Tibial nerve (tissue), 4 donors: ENCODE data around the gene CYP1A1. TPM values are rescaled to one million over a fixed set of nuclear protein-coding genes. Genes with fewer than 3 reads are reported as not detected.

Source experiments
- DNase-seq, 2 donors: peaks; one replicate each; pipeline ENCODE4 v3.0.0-alpha.2; 2019; ENCODE audit warnings: low spot score in 2 of 2
- H3K27ac ChIP-seq, 4 donors: fragments of 200-600 bp; sonication (generic) in 3 of 4; one replicate each; pipeline ENCODE4 v1.5.1; 2017 to 2019; ENCODE audit warnings: mild to moderate bottlenecking in 1 of 4
- H3K27me3 ChIP-seq, 2 donors: fragments of 200-600 bp; sonication (generic) in 1 of 2; one replicate each; pipeline versions ENCODE4 v1.5.1 to v1.6.0; 2017 to 2019
- H3K36me3 ChIP-seq, 3 donors: fragments of 200-600 bp; sonication (generic); one replicate each; pipeline ENCODE4 v1.5.1; 2018 to 2019
- H3K4me1 ChIP-seq, 4 donors: fragments of 200-600 bp; sonication (generic) in 3 of 4; one replicate each; pipeline ENCODE4 v1.5.1; 2017 to 2019
- H3K4me3 ChIP-seq, 4 donors: fragments of 200-600 bp; sonication (generic) in 3 of 4; one replicate each; pipeline ENCODE4 v1.5.1; 2017 to 2019; ENCODE audit warnings: mild to moderate bottlenecking in 1 of 4, moderate library complexity in 1 of 4
- H3K9me3 ChIP-seq, 4 donors: fragments of 200-600 bp; sonication (generic) in 3 of 4; one replicate each; pipeline ENCODE4 v1.5.1; 2017 to 2019
- CTCF ChIP-seq, 5 experiments: fragments of 200-600 bp in 3 of 5; fragments of 450-650 bp in 2 of 5; sonication (generic) in 3 of 5; IDR thresholded peaks; one replicate each; pipeline ENCODE4 v1.5.1; 2016 to 2019; ENCODE audit warnings: antibody characterized with exemption in 5 of 5, mild to moderate bottlenecking in 3 of 5, moderate library complexity in 2 of 5
- EP300 ChIP-seq, 2 donors: sonication (generic); formaldehyde crosslinking; IDR thresholded peaks; one replicate each; pipeline ENCODE4 v1.6.1; 2017; ENCODE audit warnings: antibody characterized with exemption in 2 of 2, mild to moderate bottlenecking in 1 of 2
- POLR2A ChIP-seq, 2 donors: fragments of 450-650 bp; IDR thresholded peaks; one replicate each; pipeline ENCODE4 v1.6.1; 2017; ENCODE audit warnings: antibody characterized with exemption in 2 of 2, mild to moderate bottlenecking in 2 of 2, moderate library complexity in 2 of 2
- WGBS, 2 donors: methylation state at CpG; one replicate each; pipeline ENCODE4 v1.1.5; 2018; 5-methylcytosine and 5-hydroxymethylcytosine counted together
- total RNA-seq, 4 donors: library from RNA; depleted of rRNA; stranded (reverse); fragments of >200 nt; gene quantifications; one replicate each; pipeline ENCODE4 v1.1.0, GENCODE V29; 2016

The CYP1A1 gene
- total RNA-seq, 4 donors from 2014 or later = 0.44 to 5.1 (median 2.9) TPM

GRCh38 chr15:74709011-74709410, 16.3 kb downstream of the CYP1A1 start:
- Histone ChIP-seq H3K4me1 (no peaks in the 10 kb centered on the region), H3K4me3 (no peak overlapping the region), H3K36me3 (no peaks in the 10 kb centered on the region), H3K27ac (no peak overlapping the region), H3K27me3 (peaks cover 0 to 19% of the 10 kb centered on the region in 2 donors), H3K9me3 (no peaks in the 10 kb centered on the region)
- no peak for TF ChIP-seq CTCF (IDR thresholded peaks at IDR 0.05)
- TF ChIP-seq POLR2A (IDR thresholded peaks at IDR 0.05) = no peak
- no peak for TF ChIP-seq EP300 (IDR thresholded peaks at IDR 0.05)
- WGBS, 2 donors = 60% methylated on average over 1 of the region's 1 CpG
- no peak for DNase-seq

DNA sequence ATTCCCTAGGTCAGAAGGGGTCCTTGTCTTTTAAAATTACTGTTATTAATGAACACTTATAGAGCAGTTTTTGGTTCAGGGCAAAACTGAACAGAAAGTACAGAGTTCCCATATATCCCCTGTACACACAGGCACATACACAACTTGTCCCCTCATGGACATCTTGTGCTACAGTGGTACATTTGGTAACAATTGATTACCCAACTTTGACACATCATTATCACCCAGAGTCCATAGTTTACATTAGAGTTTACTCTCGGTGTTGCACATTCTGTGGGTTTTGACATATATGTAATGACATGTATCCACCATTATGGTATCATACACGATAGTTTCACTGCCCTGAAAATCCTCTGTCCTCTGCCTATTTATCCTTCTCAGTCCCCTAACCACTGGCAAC, 28.5 kb downstream of the CYP1A1 start:
- no peak overlapping the region for H3K27ac ChIP-seq

DNA sequence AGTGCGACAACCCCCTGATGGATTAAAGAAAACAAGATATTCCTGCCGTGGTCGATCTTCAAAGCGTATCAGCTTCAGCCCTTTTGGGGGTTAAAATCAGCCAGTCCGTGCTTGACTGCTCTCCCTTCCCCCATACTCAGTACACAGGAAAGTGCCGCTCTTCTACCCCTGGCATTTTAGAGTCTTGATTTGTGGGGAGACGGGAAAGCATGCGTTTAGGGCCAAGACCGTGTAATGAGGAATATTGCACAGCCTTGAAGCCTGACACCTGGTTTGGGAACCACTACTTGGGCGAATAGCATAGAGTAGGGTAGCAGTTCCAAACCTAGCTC, 29.0 kb downstream of the CYP1A1 start:
- H3K9me3 ChIP-seq = no peaks in the 10 kb centered on the region
- DNase-seq = no peak
- 4 to 7% methylated on average over 10 of the region's 10 CpGs for WGBS, 2 donors
- peaks cover 0 to 38% (median 9%) of the 10 kb centered on the region in 4 donors for H3K4me1 ChIP-seq
- H3K27me3 ChIP-seq = no peaks in the 10 kb centered on the region
- TF ChIP-seq POLR2A (IDR thresholded peaks at IDR 0.05) (no peak), CTCF (IDR thresholded peaks at IDR 0.05) (no peak)
- no peaks in the 10 kb centered on the region for H3K36me3 ChIP-seq
- H3K27ac ChIP-seq = peak overlapping the region in 3 of 4 donors; percentile 85 to 90 (median 89)
- peak overlapping the region; percentile 73 to 95 (median 77) for H3K4me3 ChIP-seq

More for the DNA sequence above, 28.5 kb downstream of the CYP1A1 start:
- H3K36me3 ChIP-seq = no peaks in the 10 kb centered on the region
- WGBS, 2 donors = 53 to 74% methylated on average over 2 of the region's 2 CpGs
- H3K27me3 ChIP-seq = no peaks in the 10 kb centered on the region
- TF ChIP-seq EP300 (IDR thresholded peaks at IDR 0.05) (no peak), CTCF (IDR thresholded peaks at IDR 0.05) (no peak), POLR2A (IDR thresholded peaks at IDR 0.05) (no peak)
- H3K4me3 ChIP-seq = peak overlapping the region in 3 of 4 donors; percentile 76 to 95 (median 78)
- no peaks in the 10 kb centered on the region for H3K9me3 ChIP-seq
- peaks cover 0 to 38% (median 9%) of the 10 kb centered on the region in 4 donors for H3K4me1 ChIP-seq
- DNase-seq = no peak

DNA sequence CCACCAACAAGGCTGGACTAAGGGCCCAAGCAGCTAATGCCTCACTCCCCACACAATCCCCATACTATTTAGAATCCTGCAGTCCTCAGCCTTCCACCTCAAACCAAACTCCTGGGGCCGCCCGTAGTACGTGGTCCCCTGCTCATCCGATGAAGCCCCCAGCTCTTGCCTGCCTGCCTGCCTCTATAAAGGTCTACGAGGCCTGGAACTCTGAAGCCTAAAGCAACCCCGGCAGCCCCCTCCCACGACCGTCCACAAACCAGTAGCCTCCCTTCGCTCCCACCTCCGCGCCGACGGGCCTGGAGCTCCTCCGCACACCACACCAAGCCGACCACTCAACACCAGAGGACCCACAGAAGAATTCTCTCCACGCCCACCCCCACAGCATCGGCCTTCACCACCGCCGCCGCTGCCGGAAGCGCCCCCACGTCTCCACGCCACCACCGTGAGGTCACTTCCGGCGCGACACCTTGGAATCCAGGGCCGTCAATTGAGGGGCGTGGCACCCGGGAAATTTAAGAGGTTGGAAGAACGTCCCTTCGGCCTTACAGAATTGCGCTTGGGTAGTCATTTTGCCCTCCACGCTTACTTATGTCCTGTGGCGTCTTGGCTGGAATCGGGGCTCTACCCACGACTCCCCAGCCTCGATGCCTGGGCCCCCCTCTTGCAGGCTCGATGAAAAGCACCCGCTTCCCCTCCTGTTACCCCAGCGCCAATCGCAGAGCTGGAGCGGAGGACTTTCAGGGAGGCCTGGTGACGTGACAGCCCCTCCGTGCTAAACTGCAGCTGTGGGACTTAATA, 29.5 kb downstream of the CYP1A1 start, which contains the start of gene EDC3:
Gene EDC3, minus strand, starts transcription at position 428 of the 801 bp plus-strand sequence. CDS start 20,900 bp downstream, outside the sequence.
- peak within 1 kb of the TSS; percentile 85 to 90 (median 88) for H3K27ac ChIP-seq
- peaks cover 0 to 38% (median 9%) of the 10 kb centered on the region in 4 donors for H3K4me1 ChIP-seq
- 0 to 1% methylated on average over 44 to 45 of the region's 46 CpGs for WGBS, 2 donors
- H3K27me3 ChIP-seq = no peaks in the 10 kb centered on the region
- peak; percentile 75 to 89 for DNase-seq
- H3K9me3 ChIP-seq = no peaks in the 10 kb centered on the region
- TF ChIP-seq POLR2A (IDR thresholded peaks at IDR 0.05) (no peak), EP300 (IDR thresholded peaks at IDR 0.05) (peak; percentile 44 to 91), CTCF (IDR thresholded peaks at IDR 0.05) (peak in 1 of 5 experiments; percentile 20)
- H3K4me3 ChIP-seq = peak within 1 kb of the TSS; percentile 73 to 95 (median 77)
- H3K36me3 ChIP-seq = no peaks in the 10 kb centered on the region

- no peak for DNase-seq
- Histone ChIP-seq H3K4me1 (peaks cover 0 to 38% (median 9%) of the 10 kb centered on the region in 4 donors), H3K4me3 (no peak overlapping the region), H3K27ac (no peak overlapping the region), H3K9me3 (no peaks in the 10 kb centered on the region), H3K27me3 (no peaks in the 10 kb centered on the region), H3K36me3 (peaks cover 0 to 11% (median 0%) of the 10 kb centered on the region in 3 donors)
- TF ChIP-seq POLR2A (IDR thresholded peaks at IDR 0.05) = no peak
- WGBS, 2 donors = 67 to 76% methylated on average over 1 of the region's 1 CpG
Measured at GRCh38 chr15:74692327-74692726, 33.0 kb downstream of the CYP1A1 start.
